ENCODE measurements around the gene AIFM3. TPM values are rescaled to one million over a fixed set of nuclear protein-coding genes. Genes with fewer than 3 reads are reported as not detected.
"Not testable (repeated sequence)": the region's sequence is repeated elsewhere in the genome, so short reads cannot be mapped to it uniquely, and the experiment has no call there.

AIFM3 gene
- total RNA-seq, 1 donor from 2014 or later = 2.4 TPM

DNA sequence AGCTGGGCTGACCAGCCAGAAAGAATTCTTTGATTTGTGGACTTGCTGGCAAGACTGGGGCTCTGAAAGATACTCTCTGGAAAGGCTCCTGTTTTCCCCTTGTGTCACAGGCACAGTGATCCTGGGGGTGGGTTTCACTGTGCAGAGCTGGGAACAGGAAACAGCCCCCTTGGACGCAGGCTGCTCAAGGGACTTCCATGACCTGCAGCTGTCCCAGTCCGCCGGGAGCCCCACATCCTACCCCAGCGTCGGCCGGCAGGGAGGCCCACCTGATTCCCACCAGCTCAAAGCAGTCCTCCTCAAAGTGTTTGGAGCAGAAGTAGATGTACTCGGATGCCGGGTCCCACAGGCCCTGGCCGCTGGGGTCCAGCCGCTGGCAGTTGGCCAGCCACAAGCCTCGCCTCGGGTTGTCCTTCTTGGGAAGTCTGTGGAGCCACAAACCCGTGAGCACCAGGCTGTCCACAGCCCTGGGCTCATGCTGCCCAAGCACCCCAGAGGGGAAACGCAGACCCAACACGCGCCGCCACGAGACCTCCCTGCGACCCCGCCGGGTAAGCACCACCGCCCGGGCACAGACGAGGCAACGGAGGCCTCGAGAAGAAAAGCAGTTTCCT, 34.0 kb downstream of the AIFM3 start:
- TF ChIP-seq, protein P1, sequence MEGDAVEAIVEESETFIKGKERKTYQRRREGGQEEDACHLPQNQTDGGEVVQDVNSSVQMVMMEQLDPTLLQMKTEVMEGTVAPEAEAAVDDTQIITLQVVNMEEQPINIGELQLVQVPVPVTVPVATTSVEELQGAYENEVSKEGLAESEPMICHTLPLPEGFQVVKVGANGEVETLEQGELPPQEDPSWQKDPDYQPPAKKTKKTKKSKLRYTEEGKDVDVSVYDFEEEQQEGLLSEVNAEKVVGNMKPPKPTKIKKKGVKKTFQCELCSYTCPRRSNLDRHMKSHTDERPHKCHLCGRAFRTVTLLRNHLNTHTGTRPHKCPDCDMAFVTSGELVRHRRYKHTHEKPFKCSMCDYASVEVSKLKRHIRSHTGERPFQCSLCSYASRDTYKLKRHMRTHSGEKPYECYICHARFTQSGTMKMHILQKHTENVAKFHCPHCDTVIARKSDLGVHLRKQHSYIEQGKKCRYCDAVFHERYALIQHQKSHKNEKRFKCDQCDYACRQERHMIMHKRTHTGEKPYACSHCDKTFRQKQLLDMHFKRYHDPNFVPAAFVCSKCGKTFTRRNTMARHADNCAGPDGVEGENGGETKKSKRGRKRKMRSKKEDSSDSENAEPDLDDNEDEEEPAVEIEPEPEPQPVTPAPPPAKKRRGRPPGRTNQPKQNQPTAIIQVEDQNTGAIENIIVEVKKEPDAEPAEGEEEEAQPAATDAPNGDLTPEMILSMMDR (IDR thresholded peaks at IDR 0.05; ENCODE audit: insufficient read depth, low read length, severe bottlenecking) = no peak

DNA sequence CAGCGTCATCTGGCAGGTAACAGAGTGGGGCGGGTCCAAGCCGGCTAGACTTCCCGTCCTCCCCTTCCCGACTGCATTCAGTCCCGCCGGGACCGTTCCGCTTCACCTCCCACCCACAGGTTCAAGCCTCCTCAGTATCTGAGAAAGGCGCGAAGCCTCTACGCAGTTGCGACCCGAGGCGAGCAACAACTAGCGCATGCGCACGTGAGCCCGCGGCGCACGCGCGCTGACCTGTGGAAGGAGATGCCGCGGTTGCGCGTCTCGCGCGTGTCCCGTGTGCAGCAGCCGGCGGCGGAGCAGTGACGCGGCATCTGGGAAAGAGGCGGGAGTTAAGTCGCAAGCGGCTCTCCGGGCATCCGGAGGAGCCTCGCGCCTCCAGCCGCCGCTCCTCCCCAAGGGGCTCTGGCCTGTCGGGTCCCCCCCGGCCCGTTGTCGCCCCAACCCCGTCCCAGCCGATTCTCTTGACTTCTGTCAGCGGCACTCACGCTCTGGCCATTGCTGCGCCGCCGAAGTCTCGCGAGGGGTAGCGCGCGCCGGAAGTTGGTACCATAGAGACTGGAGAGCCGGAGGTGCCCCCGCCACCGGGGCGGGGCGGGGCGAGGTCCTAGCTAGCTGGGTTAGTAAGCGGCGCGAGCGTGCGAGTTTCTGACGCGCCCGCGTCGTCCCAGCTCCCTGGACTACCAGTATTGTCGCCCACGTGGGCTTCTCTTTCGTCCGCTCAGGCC, 34.7 kb downstream of the AIFM3 start, which contains the start of gene THAP7:
Gene THAP7, minus strand, starts transcription at position 518 of the 725 bp plus-strand sequence. Its CDS starts 207 bp downstream, at position 311.
- Histone ChIP-seq H3K36me3 (ENCODE audit: control insufficient read depth, insufficient read depth, low read length) (peaks cover 10% of the 10 kb centered on the region), H3K27me3 (ENCODE audit: control insufficient read depth, insufficient read depth, low read length) (no peaks in the 10 kb centered on the region), H3K4me3 (ENCODE audit: low read depth, low read length) (peak within 1 kb of the TSS; percentile 88)
- no peak for FAIRE-seq
- peak; percentile 83 for DNase-seq (ENCODE audit: low read depth)
- TF ChIP-seq, protein P1 (IDR thresholded peaks at IDR 0.05; ENCODE audit: insufficient read depth, low read length, severe bottlenecking) = no peak

More for the DNA sequence above, 34.0 kb downstream of the AIFM3 start:
- Histone ChIP-seq H3K27me3 (ENCODE audit: control insufficient read depth, insufficient read depth, low read length) (no peaks in the 10 kb centered on the region), H3K4me3 (ENCODE audit: low read depth, low read length) (peak overlapping the region; percentile 88), H3K36me3 (ENCODE audit: control insufficient read depth, insufficient read depth, low read length) (peaks cover 10% of the 10 kb centered on the region)
- FAIRE-seq (no peak), DNase-seq (ENCODE audit: low read depth) (no peak)

DNA sequence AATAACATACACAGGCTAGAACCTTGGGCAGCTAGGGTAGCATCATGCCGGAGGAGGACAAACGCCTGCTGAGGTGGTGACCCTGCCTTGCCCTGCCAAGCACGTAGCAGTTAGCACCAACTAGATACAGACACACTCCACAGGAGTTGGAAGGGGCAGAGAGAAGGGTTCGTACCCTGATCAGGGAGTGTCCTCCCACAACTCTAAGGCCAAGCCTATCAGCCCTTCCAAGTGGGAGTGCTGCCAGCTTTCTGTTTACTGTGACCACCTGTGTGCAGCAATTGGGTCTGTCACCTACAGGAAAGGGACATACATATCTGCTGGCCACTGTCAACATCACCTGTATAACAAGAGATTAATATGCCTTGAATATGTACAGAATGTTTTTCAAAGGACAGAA, 36.7 kb downstream of the AIFM3 start:
- DNase-seq (ENCODE audit: low read depth) (no peak), FAIRE-seq (no peak)
- Histone ChIP-seq H3K36me3 (ENCODE audit: control insufficient read depth, insufficient read depth, low read length) (peaks cover 6% of the 10 kb centered on the region), H3K4me3 (ENCODE audit: low read depth, low read length) (no peak overlapping the region), H3K27me3 (ENCODE audit: control insufficient read depth, insufficient read depth, low read length) (no peaks in the 10 kb centered on the region)
- TF ChIP-seq, protein P1 (IDR thresholded peaks at IDR 0.05; ENCODE audit: insufficient read depth, low read length, severe bottlenecking) = no peak

DNA sequence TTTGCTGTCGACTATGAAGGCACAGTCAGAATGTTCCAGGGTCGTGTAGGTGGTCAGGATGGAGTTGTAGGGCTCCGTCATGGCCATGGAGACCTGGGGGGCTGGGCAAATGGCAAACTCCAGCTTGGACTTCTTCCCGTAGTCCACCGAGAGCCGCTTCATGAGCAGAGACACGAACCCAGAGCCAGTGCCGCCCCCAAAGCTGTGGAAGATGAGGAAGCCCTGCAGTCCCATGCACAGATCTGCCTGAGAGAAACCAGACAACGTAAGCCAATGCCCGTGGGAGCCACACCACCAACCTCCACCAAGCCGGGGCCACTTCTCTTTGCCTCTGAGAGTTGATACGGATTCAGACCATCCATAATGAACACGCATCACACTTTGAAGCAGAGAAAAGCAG, 42.2 kb downstream of the AIFM3 start:
- FAIRE-seq = peak; percentile 98
- H3K27me3 ChIP-seq (ENCODE audit: control insufficient read depth, insufficient read depth, low read length); H3K36me3 ChIP-seq (ENCODE audit: control insufficient read depth, insufficient read depth, low read length); H3K4me3 ChIP-seq (ENCODE audit: low read depth, low read length); DNase-seq (ENCODE audit: low read depth): not testable (repeated sequence)

DNA sequence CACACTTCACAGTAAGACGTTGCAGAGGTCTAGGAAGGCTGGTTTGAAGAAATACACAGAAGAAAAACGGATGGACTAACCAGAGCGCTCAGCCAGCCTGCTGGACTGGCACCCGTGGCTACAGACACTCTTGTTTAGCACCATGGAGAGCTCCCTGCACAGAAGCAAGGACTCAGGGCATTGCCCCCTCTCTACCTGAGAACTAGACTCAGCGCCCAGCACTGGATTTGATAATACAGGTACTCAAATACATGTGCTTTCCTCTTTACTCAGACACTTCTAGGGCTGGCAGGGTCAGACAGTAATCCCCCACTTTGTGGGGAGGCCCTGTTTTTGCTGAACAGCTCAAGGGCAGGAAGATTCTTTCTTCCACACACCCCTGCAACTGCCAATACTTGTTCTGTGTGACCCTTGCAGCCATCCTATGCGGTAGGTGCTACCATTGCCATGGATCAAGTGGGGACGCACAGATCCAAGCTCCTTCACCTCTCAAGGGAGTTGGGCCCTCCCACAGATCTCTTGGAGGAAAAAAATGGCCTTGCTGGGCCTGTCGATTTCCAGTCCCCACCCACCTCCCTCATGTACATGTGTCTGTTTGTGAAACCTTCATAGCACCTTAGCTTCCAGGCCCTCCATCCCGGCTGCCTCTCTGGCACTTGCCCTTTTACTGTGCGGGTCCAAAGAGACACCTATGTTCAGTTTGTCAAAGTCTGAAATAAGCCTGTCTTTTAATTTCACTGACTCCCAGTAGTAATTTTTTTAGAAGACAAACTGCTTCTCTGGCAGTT, 42.8 kb downstream of the AIFM3 start:
- FAIRE-seq (no peak), DNase-seq (ENCODE audit: low read depth) (peak; percentile 54)
- no peaks in the 10 kb centered on the region for H3K27me3 ChIP-seq (ENCODE audit: control insufficient read depth, insufficient read depth, low read length)
- no peaks in the 10 kb centered on the region for H3K36me3 ChIP-seq (ENCODE audit: control insufficient read depth, insufficient read depth, low read length)
- TF ChIP-seq, protein P1 (IDR thresholded peaks at IDR 0.05; ENCODE audit: insufficient read depth, low read length, severe bottlenecking) = no peak
- H3K4me3 ChIP-seq (ENCODE audit: low read depth, low read length) = no peak overlapping the region
